Measurements from ENCODE around the gene PRR35.
A peak's percentile ranks its signal among the peaks of the same experiment; 100 is the strongest.

PRR35 gene

DNA sequence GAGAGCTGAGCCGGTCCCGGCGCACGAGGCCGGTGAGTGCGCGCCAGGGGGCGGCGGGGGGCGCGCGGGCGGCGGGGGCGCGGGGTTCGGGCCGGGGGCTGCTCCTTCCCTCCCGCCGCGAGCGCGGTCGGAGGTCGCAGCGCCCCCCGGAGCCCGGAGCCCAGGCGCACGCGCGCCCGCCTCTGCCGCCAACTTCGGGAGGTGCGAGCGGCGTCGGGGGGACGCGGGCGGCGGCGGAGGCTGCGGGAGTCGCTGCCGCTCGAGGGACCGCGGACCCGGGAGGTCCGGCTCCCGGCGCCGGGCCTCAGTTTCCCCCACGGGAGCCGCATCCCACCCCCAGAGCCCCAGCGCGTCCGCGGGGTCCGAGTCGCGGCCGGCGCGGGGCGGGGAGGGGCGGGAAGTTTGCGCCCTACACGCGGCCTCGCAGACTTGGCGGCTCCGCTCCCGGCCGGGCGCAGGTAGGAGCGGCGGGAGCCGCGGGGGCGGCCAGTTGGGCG, at the start of gene PRR35:
PRR35 (plus strand) TSS at position 191 of the 497 bp plus-strand sequence. CDS start 2,901 bp downstream, outside the sequence.
- DNase-seq = no peak

DNA sequence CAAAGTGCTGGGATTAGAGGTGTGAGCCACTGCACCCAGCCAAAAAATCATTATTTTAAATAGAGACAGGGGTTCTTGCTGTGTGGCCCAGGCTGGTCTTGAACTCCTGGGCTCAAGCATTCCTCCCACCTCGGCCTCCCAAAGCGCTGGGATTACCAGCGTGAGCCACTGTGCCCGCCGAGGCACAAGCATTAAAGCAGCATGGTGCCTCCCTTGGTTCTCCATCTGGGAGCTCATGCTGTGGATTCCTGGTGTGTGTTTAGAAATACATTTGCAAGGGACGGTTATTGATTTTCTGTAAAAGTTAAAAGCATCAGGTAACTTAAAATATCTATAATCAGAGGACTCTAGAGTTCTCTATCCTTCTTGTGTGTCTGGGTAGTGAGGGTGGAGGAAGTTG, 47.4 kb upstream of the PRR35 start:
- DNase-seq = no peak

DNA sequence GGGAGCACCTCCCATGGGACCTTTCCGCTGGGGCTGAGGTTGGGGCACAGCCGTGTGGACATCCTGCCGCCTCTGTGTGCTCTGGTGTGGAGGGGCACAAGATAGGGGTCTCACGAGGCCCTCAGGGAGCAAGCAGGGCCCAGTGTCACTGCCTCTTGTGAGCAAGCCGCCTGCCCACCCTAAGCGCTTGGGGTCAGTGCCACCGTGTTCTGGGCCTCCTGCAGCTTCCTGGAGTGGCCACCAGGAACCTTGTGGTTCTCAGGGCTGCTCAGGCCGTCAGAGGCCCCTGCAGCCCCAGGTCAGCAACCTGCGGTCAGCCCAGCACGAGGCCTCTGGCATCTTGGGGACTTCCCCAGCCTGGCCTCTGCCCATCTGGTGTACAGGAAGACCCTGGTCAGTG, 46.2 kb upstream of the PRR35 start:
- DNase-seq = no peak

DNA sequence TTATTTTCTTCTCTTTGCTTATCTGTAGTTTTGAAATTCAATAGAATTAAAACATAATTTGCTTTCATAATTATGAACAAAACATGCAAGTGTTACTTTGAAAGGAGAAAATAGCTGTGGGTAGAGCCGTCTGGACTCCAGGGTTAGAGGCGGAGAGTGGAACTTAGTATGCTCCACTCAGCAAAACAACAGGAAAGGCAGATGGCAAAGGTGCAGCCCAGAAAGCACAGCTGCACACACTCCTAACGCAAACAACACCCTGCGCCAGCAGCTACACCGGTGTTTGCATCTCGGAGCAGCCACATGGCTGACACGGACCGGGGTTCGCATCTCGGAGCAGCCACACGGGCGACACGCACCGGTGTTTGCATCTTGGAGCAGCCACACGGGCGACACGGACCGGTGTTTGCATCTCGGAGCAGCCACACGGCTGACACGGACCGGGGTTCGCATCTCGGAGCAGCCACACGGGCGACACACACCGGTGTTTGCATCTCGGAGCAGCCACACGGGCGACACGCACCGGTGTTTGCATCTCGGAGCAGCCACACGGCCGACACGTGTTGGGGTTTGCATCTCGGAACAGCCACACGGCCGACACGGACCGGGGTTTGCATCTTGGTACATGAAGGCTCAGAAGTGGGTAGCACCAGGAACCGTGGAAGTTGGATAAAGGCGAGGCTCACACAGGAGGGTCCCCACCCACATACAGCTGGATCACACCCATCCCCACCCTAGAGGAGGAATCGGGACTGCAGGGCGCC, 44.8 kb upstream of the PRR35 start:
- DNase-seq = no peak

DNA sequence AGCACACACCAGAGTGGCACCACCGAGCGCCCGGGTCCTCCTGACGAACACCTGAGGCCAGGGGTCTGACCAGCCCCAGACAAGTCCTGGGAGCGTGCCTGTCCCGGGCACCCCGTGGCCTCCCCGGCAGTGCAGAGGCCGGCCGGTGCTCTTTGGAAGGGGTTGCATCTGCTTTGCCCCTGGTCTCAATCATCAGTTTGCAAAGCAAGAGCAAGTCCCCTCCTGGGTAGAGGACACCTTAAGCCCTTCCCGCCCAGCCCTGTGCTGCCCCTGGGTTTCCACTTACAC, 44.3 kb upstream of the PRR35 start:
- DNase-seq = no peak

DNA sequence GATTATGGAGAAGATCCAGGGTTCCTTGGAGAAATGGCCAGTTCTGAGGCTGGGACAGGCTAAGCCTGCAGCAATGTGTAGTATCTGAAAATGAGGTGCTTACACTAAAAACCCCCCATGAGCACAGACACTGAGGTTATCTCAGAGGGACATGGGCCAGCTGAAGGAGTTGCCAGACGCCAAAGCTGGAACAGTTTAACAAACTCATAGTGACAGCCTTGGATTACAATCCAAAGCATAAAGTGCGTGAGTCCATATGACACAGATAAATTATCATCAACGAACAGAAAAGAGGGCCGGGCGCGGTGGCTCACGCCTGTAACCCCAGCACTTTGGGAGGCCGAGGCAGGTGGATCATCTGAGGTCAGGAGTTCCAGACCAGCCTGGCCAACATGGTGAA, 43.9 kb upstream of the PRR35 start:
- no peak for DNase-seq

DNA sequence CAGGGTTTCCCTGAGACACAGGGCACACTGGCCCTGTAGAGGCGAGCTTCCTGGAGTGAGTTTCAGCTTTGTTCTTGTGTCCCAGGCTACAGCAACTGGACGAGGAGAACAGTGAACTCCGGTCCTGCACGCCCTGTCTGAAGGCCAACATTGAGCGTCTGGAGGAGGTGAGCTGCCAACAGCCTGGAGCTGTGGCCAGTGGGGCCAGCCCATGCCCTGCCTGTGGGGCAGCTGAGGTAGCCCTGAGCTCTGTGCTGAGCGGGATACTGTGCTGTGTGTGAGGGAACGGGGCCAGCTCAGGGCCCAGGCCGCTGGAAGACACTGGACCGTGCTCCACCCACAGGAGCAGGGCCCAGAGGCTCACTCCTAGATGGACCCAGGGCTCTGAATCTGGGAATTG, 41.3 kb upstream of the PRR35 start:
- no peak for DNase-seq

DNA sequence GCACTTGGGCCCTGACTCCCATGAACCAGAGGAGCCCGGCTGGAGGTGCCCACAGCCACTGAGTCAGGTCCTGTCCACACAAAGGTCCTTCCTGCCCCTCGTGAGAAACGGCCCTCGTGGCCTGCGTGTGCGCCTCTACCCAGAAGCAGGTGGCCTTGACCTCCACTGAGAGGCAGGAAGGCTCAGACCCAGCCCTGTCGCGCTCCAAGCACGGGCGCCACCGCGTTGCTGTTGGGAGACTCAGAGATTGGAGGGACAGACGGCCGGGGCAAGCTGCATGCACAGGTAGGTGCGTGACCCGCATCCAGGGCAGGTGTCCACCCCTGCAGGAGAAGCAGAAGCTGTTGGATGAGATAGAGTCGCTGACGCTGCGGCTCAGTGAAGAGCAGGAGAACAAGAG, 40.8 kb upstream of the PRR35 start:
- DNase-seq = no peak

DNA sequence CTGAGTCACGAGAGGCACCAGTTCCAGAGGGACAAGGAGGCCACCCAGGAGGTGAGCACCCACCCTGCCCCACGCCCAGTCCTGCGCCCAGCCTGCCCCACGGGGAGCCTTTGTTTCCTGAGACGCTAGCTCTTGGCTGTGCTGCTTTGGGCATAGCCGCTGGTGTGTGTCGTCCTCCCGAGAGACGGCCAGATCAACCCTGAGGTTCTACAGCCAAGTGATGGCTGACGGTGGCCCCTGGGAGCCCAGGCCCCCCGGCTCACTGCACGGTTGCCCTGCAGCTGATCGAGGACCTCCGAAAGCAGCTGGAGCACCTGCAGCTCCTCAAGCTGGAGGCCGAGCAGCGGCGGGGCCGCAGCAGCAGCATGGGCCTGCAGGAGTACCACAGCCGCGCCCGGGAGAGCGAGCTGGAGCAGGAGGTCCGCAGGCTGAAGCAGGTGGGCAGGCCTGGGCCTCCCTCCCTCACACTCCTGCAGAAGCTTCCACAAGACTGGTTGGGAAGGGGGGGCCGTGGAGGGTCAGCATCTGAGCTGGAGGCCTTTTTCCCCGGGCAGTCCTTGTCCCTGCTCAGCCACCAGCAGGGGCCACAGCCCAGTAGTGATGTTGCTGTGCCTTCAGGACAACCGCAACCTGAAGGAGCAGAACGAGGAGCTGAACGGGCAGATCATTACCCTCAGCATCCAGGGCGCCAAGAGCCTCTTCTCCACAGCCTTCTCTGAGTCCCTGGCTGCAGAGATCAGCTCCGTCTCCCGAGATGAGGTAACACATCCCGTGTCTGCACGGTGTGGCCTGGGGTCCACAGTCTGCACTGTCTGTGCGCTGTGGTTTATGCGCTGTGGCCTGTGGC, 40.1 kb upstream of the PRR35 start:
- no peak for DNase-seq

DNA sequence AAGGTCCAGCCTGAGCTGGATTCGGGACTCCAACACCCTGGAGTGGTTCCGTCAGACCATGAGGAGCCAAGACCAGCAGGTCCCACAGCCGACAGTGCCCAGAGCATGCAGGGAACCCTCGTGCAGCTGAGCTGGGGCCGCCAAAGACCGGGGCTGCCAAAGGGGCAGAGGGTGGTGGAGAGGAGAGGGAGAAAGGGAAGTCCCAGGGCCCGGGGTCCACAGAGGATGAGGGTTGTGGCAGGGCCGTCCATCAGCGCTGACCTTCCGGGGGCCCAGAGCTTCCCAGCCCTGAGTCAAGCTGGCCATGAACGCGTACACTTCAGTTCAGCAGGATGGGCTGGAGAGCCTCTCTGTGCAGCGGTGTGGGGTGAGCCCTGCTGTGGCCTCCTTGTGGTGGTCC, 39.3 kb upstream of the PRR35 start:
- DNase-seq = no peak

DNA sequence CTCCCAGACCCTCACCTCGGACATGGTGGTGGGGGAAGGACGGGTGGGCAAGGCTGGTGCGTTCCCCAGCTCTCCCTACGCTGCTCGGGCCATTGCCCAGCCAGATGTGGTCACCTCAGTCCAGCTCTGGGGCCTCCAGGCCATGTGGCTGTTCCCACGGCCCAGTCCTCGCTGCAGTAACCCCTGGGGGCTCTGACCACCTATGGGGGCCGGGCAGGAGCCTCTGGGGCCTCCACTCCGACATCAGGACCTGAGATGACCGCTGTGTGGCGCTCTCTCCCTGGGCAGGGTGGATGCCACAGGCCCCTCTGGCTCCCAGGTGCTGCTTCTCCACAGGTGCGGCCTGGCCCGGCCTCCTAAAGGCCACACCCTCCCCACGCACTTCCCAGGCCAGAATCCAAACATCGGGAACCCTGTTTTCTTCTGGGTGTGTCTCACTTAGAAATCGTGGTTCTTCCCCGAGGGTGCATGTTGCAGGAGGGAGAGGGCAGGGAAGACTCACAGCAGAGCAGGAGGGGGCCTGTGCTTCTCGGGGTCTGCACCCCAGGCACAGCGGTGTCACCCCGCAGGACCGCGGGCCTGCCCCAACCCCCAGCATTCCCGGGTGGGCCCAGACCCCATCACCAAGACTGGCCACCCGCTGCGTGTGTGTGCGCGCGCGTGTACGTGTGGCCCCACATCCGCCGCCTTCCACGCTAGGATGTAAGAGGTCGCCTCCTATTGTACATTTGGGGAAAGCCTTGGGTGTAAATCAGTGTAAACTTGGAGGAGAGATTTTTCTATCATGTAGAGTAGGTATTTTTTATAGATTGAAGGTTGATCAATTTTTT, 38.6 kb upstream of the PRR35 start:
- DNase-seq = no peak

DNA sequence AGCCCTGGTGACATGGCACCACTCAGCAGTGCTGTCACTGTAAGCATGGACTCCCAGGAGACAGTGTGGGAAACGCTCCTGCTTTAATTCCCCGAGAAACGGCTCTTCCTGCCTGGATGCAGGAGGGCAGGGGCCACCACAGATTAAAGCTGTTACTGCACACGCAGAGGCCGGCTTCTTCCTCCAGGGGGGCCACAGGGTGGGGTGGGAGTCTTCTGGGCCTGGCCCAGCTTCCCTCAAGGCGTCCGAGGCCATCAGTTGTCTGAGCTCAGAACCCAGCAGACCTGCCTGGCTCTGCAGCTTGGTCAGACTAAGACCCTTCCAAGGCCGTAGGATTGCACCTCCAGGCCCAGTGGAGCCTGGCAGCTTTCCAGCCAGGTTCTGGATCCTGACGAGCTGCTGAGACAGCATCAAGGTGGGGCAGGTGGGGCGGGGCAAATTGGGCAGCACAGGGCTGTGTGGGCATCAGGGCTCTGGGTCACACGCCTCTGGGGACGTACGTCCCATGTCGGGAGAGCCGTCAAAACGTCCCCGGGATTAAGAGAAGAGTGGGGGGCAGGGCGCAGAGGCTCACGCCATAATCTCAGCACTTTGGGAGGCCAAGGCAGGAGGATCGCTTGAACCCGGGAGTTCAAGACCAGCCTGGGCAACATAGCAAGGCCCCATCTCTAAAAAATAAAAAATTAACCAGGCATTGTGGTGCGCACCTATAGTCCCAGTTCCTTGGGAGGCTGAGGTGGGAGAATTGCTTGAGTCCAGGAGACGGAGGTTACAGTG, 37.7 kb upstream of the PRR35 start:
- DNase-seq = no peak

DNA sequence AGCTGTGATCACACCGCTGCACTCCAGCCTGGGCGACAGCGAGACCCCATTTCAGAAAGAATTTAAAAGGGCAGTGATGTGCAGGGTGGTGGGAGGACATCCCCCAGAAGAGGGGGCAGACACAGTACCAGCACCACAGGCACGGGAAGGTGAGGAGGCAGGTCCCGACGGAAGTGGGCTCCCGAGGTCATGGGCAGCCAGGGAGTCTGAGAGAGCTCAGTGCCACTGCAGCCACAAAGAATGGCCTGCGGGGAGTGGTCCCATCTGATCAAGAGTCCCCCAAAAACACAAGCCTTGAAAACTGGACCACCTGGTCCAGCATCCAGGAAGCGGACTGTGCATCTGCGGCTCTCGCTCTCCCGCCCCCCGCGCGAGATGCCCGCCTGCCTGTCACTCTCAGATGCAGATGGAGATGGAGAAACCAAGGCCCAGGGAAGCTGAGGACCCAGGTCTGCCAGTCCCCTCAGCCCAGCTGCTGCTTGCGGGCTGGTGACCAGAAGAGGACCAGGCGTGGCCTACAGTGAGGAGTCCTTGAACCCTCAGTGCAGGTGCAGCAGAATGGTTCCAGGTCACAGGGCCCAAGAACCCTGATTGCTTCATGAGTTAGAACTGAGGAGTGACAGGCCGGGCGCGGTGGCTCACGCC, 37.0 kb upstream of the PRR35 start:
- DNase-seq = no peak

DNA sequence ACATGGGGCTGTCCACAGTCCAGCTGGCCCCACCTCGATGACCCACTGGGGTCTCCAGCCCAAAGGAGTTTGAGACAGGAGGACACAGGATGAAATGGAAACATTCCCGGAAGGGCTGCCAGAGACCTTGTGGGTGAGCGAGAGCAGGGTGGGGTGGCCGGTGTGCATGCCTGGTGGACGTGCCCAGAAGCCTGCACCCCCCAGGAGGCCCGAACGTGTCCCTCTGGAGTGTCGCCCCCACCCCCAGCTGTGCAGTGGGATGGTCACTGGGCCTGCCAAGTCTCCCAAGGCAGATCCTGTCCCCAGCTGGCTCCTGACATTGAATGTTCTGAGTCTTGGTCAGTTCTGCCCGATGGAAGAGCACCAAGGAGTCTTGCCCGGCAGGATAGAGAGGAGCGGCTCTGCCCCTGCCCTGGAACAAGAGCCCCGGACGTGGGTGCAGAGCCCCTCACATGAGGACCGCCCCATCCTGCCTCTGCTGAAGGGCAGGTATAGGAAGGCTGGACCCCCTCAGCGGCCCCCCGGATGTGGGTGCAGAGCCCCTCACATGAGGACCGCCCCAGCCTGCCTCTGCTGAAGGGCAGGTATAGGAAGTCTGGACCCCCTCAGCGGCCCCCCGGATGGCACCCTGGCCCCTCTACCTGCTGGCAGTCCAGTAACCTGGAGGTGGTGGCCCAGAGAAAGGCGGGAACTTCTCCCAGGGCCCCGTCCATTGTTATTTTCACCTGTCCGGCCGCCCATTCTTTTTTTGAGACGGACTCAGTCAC, 35.7 kb upstream of the PRR35 start:
- DNase-seq = no peak

DNA sequence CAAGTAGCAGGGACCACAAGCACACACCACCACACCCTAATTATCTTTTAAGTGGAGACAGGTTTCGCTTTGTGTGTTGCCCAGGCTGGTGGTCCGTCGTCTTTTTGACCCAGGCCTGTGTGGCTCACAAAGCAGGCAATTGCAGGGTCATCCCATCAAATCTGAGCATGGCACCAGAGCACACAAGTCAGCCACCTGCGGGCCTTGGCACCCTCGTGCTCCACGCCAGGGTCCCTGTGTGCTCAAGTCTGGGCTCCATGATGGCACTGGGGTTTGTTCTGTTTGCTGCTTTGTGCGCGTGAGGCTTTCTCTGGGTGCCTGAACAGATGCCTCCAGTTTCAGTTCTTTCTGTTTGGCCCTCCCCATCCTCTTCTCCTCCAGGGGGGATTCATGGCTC, 35.1 kb upstream of the PRR35 start:
- no peak for DNase-seq

DNA sequence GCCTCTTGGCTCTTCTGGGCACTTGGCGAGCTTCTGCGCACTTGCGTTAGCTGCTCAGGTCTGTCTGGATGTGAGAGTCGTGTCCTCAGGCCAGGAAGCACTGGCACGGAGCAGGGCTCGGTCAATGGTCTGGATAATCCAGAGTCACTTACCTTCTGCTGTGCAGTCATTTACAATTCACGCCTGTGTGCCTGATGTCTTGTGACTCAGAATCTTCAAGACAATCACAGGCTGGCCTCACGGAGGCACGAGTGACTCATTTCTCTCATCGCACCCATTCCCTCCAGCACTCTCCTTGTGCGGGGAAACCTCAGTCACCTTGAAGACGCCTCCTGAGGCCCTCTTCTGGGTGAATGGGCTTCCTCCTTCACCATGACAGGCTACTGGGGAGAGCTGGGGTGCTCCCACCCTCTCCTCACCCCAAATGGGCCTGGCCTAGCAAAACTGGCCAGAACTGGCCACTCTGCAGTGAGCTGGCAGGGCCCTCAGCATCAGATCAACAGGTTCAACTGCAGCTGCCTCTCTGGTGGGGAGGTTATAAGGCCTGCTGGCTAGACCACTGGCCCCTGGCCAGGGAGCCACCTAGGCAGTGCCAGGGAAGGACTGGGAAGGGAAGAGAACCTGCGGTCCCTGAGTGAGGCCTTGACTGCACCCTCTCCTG, 34.5 kb upstream of the PRR35 start:
- DNase-seq = peak; percentile 86

DNA sequence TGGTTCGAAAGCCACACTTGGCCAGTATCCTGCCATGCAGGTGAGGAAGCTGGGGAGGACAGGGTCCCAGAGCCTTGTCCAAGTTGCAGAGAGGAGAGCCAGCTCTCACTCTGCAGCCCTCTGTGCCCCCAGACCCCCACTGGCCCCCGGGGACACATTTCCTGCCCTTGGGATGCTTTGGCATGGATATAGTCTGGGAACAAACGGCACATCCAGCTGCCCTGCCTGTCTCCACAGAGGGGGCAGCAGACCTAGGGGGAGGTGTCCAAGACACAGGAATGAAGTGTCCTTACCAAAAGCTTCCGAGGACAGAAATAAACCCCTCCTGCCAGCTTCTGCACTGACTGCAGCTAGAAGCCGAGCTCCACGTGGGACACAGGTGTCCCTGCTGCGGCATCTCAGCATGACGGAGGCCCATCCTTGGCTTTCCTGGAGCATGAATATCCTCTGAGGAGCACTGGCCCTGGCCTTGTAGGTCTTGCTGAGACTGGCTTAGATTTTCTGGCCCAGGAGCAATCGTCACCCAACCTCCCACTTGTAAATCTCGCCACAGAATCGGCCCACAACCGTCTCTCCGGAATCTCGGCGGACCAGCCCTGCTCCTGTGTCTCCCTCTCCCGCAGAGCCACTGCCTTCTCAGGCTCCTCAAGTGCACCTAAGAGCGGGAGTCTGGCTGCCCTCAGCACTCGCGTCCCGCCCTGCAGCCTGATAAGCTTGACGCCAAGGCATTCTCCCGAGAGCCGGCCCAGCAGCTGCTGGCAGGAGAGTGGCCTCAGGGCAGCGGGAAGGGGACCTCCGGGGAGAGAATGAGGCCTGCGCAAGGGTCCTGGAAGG, 33.8 kb upstream of the PRR35 start:
- DNase-seq = peak; percentile 19

DNA sequence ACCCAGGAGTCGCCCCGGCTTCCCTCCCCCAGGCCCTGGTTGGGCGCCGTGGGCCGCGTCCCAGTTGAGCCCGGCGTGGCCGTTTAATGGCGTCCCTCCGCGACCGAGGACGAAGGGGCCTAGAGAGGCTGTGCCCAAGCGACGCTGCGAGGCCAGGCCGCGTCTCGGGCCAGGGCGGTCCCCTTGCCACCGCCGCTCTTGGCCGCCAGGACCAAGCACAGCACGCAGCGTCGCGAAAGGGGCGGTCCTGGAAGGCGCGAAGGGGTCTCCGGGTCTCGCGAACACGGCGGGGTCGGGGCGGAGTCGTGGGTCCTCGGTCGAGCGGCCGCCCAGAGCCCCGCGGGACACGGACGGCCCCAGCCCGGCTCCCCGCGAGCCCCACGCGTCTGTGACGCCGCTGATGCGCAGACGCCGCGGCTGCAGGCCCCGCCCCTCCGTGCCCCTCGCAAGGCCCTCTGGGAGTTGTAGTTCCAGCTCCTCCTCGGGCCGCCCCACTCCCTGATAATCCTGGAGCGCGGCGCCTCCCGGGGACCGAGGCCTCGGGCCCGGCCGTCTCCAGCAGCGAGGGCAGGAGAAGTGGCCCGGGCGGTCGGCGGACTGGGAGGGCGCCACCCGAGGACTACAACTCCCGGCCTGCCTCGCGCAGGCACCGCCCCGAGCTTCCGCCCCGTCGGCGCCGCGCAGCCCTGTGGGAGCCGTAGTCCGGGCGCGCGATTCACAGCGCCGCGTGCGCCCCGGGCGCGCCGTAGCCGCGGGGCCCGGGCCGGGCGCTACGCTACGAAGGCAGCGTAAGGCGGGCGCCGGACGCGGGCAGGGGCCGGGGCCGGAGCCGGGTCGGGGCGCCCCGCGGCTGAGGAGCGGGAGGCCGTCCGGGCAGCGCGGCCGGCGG, 32.9 kb upstream of the PRR35 start, which contains the start of gene CAPN15:
CAPN15 (plus strand) TSS at position 698 of the 889 bp plus-strand sequence. CDS start 19,127 bp downstream, outside the sequence.
- DNase-seq = peak; percentile 86
